ENCODE data around the gene DRD1.
A peak's percentile ranks its signal among the peaks of the same experiment; 100 is the strongest.

The DRD1 gene

GRCh38 chr5:175460552-175460951, 16.6 kb upstream of the DRD1 start:
- no peak overlapping the region for H3K14ac ChIP-seq (ENCODE audit: low read length)
- WGBS (ENCODE audit: extremely low coverage, insufficient coverage, insufficient read length), result no CpG with 5 or more reads among the region's 2 CpGs
- no peak overlapping the region for H3K9ac ChIP-seq (ENCODE audit: low read length)

GRCh38 chr5:175460126-175460525, 16.1 kb upstream of the DRD1 start:
- DNase-seq, result peak in 1 of 2 donors; percentile 77
- Histone ChIP-seq H2BK5ac (ENCODE audit: low read depth, low read length, poor library complexity) (no peak overlapping the region), H3K4me1 (ENCODE audit: control insufficient read depth in 1 of 2, insufficient read depth in 2 of 2, low read length in 2 of 2) (no peaks in the 10 kb centered on the region), H3K79me1 (ENCODE audit: low read length) (no peaks in the 10 kb centered on the region), H4K8ac (ENCODE audit: low read depth, low read length) (no peak overlapping the region), H3K36me3 (ENCODE audit: control insufficient read depth in 1 of 2, insufficient read depth in 2 of 2, low read length in 2 of 2) (no peaks in the 10 kb centered on the region), H3K4me3 (ENCODE audit: low read depth, low read length) (no peak overlapping the region), H4K91ac (ENCODE audit: low read depth, low read length) (no peak overlapping the region), H3K79me2 (ENCODE audit: control insufficient read depth, insufficient read depth, low read length, poor library complexity) (no peaks in the 10 kb centered on the region), H3K9ac (ENCODE audit: low read length) (no peak overlapping the region), H2BK12ac (ENCODE audit: low read length) (no peak overlapping the region), H3K4ac (ENCODE audit: low read depth, low read length) (no peak overlapping the region), H3K18ac (ENCODE audit: low read length) (no peak overlapping the region), H3K23ac (ENCODE audit: low read length) (no peak overlapping the region), H2AK5ac (ENCODE audit: low read length) (no peak overlapping the region), H3K14ac (ENCODE audit: low read length) (no peak overlapping the region), H3K27me3 (ENCODE audit: insufficient read depth, low read length) (no peaks in the 10 kb centered on the region), H3K9me3 (ENCODE audit: insufficient read depth, low read depth, low read length) (no peaks in the 10 kb centered on the region), H3K4me2 (ENCODE audit: low read length) (no peak overlapping the region), H2AFZ (ENCODE audit: insufficient read depth, low read length, poor library complexity) (no peak overlapping the region), H2BK120ac (ENCODE audit: insufficient read depth, low read length, poor library complexity) (no peak overlapping the region), H4K12ac (ENCODE audit: low read depth, low read length) (no peak overlapping the region), H3K27ac (ENCODE audit: low read depth, low read length) (no peak overlapping the region)
- no CpG with 5 or more reads among the region's 7 CpGs for WGBS (ENCODE audit: extremely low coverage, insufficient coverage, insufficient read length)

More at GRCh38 chr5:175460552-175460951, 16.6 kb upstream of the DRD1 start:
- Histone ChIP-seq H2AK5ac (ENCODE audit: low read length) (no peak overlapping the region), H3K27me3 (ENCODE audit: insufficient read depth, low read length) (no peaks in the 10 kb centered on the region), H3K23ac (ENCODE audit: low read length) (no peak overlapping the region), H3K36me3 (ENCODE audit: control insufficient read depth in 1 of 2, insufficient read depth in 2 of 2, low read length in 2 of 2) (no peaks in the 10 kb centered on the region), H4K8ac (ENCODE audit: low read depth, low read length) (no peak overlapping the region), H3K4me1 (ENCODE audit: control insufficient read depth in 1 of 2, insufficient read depth in 2 of 2, low read length in 2 of 2) (no peaks in the 10 kb centered on the region), H2BK5ac (ENCODE audit: low read depth, low read length, poor library complexity) (no peak overlapping the region), H3K27ac (ENCODE audit: low read depth, low read length) (no peak overlapping the region), H2BK12ac (ENCODE audit: low read length) (no peak overlapping the region), H3K4me2 (ENCODE audit: low read length) (no peak overlapping the region), H4K91ac (ENCODE audit: low read depth, low read length) (no peak overlapping the region), H2AFZ (ENCODE audit: insufficient read depth, low read length, poor library complexity) (no peak overlapping the region), H3K79me1 (ENCODE audit: low read length) (no peaks in the 10 kb centered on the region), H3K4me3 (ENCODE audit: low read depth, low read length) (no peak overlapping the region), H3K4ac (ENCODE audit: low read depth, low read length) (no peak overlapping the region), H2BK120ac (ENCODE audit: insufficient read depth, low read length, poor library complexity) (no peak overlapping the region), H4K12ac (ENCODE audit: low read depth, low read length) (no peak overlapping the region), H3K79me2 (ENCODE audit: control insufficient read depth, insufficient read depth, low read length, poor library complexity) (no peaks in the 10 kb centered on the region), H3K18ac (ENCODE audit: low read length) (no peak overlapping the region), H3K9me3 (ENCODE audit: insufficient read depth, low read depth, low read length) (no peaks in the 10 kb centered on the region)
- DNase-seq, result no peak

- Histone ChIP-seq H3K4me2 (ENCODE audit: low read length) (no peak overlapping the region), H4K8ac (ENCODE audit: low read depth, low read length) (no peak overlapping the region), H3K23ac (ENCODE audit: low read length) (no peak overlapping the region), H3K9ac (ENCODE audit: low read length) (no peak overlapping the region), H2BK12ac (ENCODE audit: low read length) (no peak overlapping the region), H3K14ac (ENCODE audit: low read length) (no peak overlapping the region), H3K4ac (ENCODE audit: low read depth, low read length) (no peak overlapping the region), H3K4me1 (ENCODE audit: control insufficient read depth in 1 of 2, insufficient read depth in 2 of 2, low read length in 2 of 2) (peaks cover 0 to 5% of the 10 kb centered on the region in 2 experiments), H4K91ac (ENCODE audit: low read depth, low read length) (no peak overlapping the region), H2AFZ (ENCODE audit: insufficient read depth, low read length, poor library complexity) (no peak overlapping the region), H3K27me3 (ENCODE audit: insufficient read depth, low read length) (no peaks in the 10 kb centered on the region), H3K27ac (ENCODE audit: low read depth, low read length) (no peak overlapping the region), H3K4me3 (ENCODE audit: low read depth, low read length) (no peak overlapping the region), H2AK5ac (ENCODE audit: low read length) (no peak overlapping the region), H3K9me3 (ENCODE audit: insufficient read depth, low read depth, low read length) (no peaks in the 10 kb centered on the region), H2BK120ac (ENCODE audit: insufficient read depth, low read length, poor library complexity) (no peak overlapping the region), H2BK5ac (ENCODE audit: low read depth, low read length, poor library complexity) (no peak overlapping the region), H3K79me2 (ENCODE audit: control insufficient read depth, insufficient read depth, low read length, poor library complexity) (no peaks in the 10 kb centered on the region), H4K12ac (ENCODE audit: low read depth, low read length) (no peak overlapping the region), H3K36me3 (ENCODE audit: control insufficient read depth in 1 of 2, insufficient read depth in 2 of 2, low read length in 2 of 2) (no peaks in the 10 kb centered on the region), H3K18ac (ENCODE audit: low read length) (no peak overlapping the region), H3K79me1 (ENCODE audit: low read length) (no peaks in the 10 kb centered on the region)
- WGBS (ENCODE audit: extremely low coverage, insufficient coverage, insufficient read length), result no CpG with 5 or more reads among the region's 1 CpG
- peak in 1 of 2 donors; percentile 39 for DNase-seq
Observed at GRCh38 chr5:175457466-175457865, 13.5 kb upstream of the DRD1 start.

- H4K8ac ChIP-seq (ENCODE audit: low read depth, low read length), result no peak overlapping the region
- H3K4me2 ChIP-seq (ENCODE audit: low read length), result no peak overlapping the region
- no CpG with 5 or more reads among the region's 11 CpGs for WGBS (ENCODE audit: extremely low coverage, insufficient coverage, insufficient read length)
- peaks cover 0 to 5% of the 10 kb centered on the region in 2 experiments for H3K4me1 ChIP-seq (ENCODE audit: control insufficient read depth in 1 of 2, insufficient read depth in 2 of 2, low read length in 2 of 2)
- DNase-seq, result no peak
- H2BK12ac ChIP-seq (ENCODE audit: low read length), result no peak overlapping the region
- no peaks in the 10 kb centered on the region for H3K27me3 ChIP-seq (ENCODE audit: insufficient read depth, low read length)
- H3K4ac ChIP-seq (ENCODE audit: low read depth, low read length), result no peak overlapping the region
- no peak overlapping the region for H3K4me3 ChIP-seq (ENCODE audit: low read depth, low read length)
- no peak overlapping the region for H3K23ac ChIP-seq (ENCODE audit: low read length)
- no peaks in the 10 kb centered on the region for H3K36me3 ChIP-seq (ENCODE audit: control insufficient read depth in 1 of 2, insufficient read depth in 2 of 2, low read length in 2 of 2)
- H3K79me1 ChIP-seq (ENCODE audit: low read length), result no peaks in the 10 kb centered on the region
- H4K12ac ChIP-seq (ENCODE audit: low read depth, low read length), result no peak overlapping the region
- no peak overlapping the region for H3K18ac ChIP-seq (ENCODE audit: low read length)
- no peak overlapping the region for H2AK5ac ChIP-seq (ENCODE audit: low read length)
- H3K14ac ChIP-seq (ENCODE audit: low read length), result no peak overlapping the region
- no peak overlapping the region for H2BK5ac ChIP-seq (ENCODE audit: low read depth, low read length, poor library complexity)
- no peak overlapping the region for H2AFZ ChIP-seq (ENCODE audit: insufficient read depth, low read length, poor library complexity)
- no peaks in the 10 kb centered on the region for H3K9me3 ChIP-seq (ENCODE audit: insufficient read depth, low read depth, low read length)
- no peak overlapping the region for H2BK120ac ChIP-seq (ENCODE audit: insufficient read depth, low read length, poor library complexity)
- no peak overlapping the region for H4K91ac ChIP-seq (ENCODE audit: low read depth, low read length)
- H3K9ac ChIP-seq (ENCODE audit: low read length), result no peak overlapping the region
- H3K79me2 ChIP-seq (ENCODE audit: control insufficient read depth, insufficient read depth, low read length, poor library complexity), result no peaks in the 10 kb centered on the region
- no peak overlapping the region for H3K27ac ChIP-seq (ENCODE audit: low read depth, low read length)
Observed at GRCh38 chr5:175456105-175456742, 12.2 kb upstream of the DRD1 start.

All from trophoblast cell (in vitro differentiated cells and primary cell).